ENCODE data around the gene FIS1. TPM values are rescaled to one million over a fixed set of nuclear protein-coding genes. Genes with fewer than 3 reads are reported as not detected.
A peak's percentile ranks its signal among the peaks of the same experiment; 100 is the strongest.

The FIS1 gene
- total and polyA plus RNA-seq, 10 of the 15 experiments (the other 5 are each of a cell fraction or from before 2014, with no cell fraction given) = 83.4 to 149 (median 108) TPM

- Histone ChIP-seq H3K9ac (ENCODE audit: control insufficient read depth, insufficient read depth, low read length) (peak overlapping the region; percentile 50; the same call in 1 of the 2 replicates), H3K4me2 (ENCODE audit: control insufficient read depth, insufficient read depth) (peak overlapping the region; percentile 82), H3K27ac (ENCODE audit: control insufficient read depth, insufficient read depth) (peak overlapping the region; percentile 89), H3K27me3 (replicated peaks in 1 of 2; ENCODE audit: control insufficient read depth in 2 of 2, insufficient read depth in 2 of 2, low read length in 1 of 2) (no peaks in the 10 kb centered on the region; a peak in 1 of 4 replicates), H4K20me1 (ENCODE audit: control insufficient read depth, insufficient read depth) (no peaks in the 10 kb centered on the region), H3K36me3 (ENCODE audit: control insufficient read depth in 2 of 2, insufficient read depth in 2 of 2, low read length in 1 of 2) (peaks cover 0 to 3% of the 10 kb centered on the region in 2 experiments; a peak in 3 of 4 replicates), H3K4me3 (peak overlapping the region; percentile 78), H3K79me2 (ENCODE audit: control insufficient read depth, insufficient read depth, low read length) (peaks cover 35% of the 10 kb centered on the region), H3K4me1 (ENCODE audit: control insufficient read depth, insufficient read depth, low read length) (peaks cover 7% of the 10 kb centered on the region), H3K9me3 (replicated peaks; ENCODE audit: control insufficient read depth, insufficient read depth, low read length) (no peaks in the 10 kb centered on the region), H2AFZ (ENCODE audit: control insufficient read depth, low read depth, low read length) (no peak overlapping the region)
- CTCF ChIA-PET = interaction anchor here (0.7 to 4.4 kb wide), 2 partner anchors 33 to 398 kb away, joined by 3 to 16 read pairs; partner anchors contain the start of genes PLOD3 and ZNHIT1
- WGBS (ENCODE audit: insufficient coverage, insufficient replicate concordance, low lambda C conversion rate, missing lambda C conversion rate) = 0% methylated on average over 3 of the region's 3 CpGs
- in situ Hi-C loops (cut with MboI) (no loop called here), intact Hi-C loops (cut with micrococcal nuclease; ENCODE audit: unreplicated experiment) (no loop called here)
- peak; percentile 53 for DNase-seq (ENCODE audit: low read depth, low spot score)
- ATAC-seq = peak; percentile 56
- no TSS peak for BruUV-seq (replicated peaks)
- RAD21 ChIA-PET (ENCODE audit: unreplicated experiment) = interaction anchor here (0.8 kb wide), 1 partner anchor 33 kb away, joined by 3 read pairs; no protein-coding TSS in a partner anchor
- FAIRE-seq = peak; percentile 38
- POLR2A ChIA-PET = interaction anchor here (0.6 kb wide), 1 partner anchor 708 kb away, joined by 5 read pairs; no protein-coding TSS in a partner anchor
- SMC1A ChIA-PET (ENCODE audit: uncharacterized antibody, unreplicated experiment) = no interaction called here
- TF ChIP-seq PAX5 (IDR thresholded peaks at IDR 0.05; ENCODE audit: borderline replicate concordance, low read depth, low read length) = 0 out of 2 replicates have a peak, but pooled peaks have one; percentile 42
- TF ChIP-seq JUNB (IDR thresholded peaks at IDR 0.05) = peak; percentile 78
- TF ChIP-seq TCF12 (IDR thresholded peaks at IDR 0.05; ENCODE audit: low read depth, low read length) = peak; percentile 48; the same call in 1 of the 2 replicates
- TF ChIP-seq RCOR1 (conservative IDR thresholded peaks at IDR 0.05; ENCODE audit: low read depth, low read length) = no peak
- TF ChIP-seq POU2F2 (IDR thresholded peaks at IDR 0.05; ENCODE audit: borderline replicate concordance, low read depth, low read length) = no peak
- TF ChIP-seq, protein P1, sequence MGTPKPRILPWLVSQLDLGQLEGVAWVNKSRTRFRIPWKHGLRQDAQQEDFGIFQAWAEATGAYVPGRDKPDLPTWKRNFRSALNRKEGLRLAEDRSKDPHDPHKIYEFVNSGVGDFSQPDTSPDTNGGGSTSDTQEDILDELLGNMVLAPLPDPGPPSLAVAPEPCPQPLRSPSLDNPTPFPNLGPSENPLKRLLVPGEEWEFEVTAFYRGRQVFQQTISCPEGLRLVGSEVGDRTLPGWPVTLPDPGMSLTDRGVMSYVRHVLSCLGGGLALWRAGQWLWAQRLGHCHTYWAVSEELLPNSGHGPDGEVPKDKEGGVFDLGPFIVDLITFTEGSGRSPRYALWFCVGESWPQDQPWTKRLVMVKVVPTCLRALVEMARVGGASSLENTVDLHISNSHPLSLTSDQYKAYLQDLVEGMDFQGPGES (IDR thresholded peaks at IDR 0.05) = no peak
- peak in 1 of 2 experiments; percentile 32; a peak in 1 of 4 replicates for TF ChIP-seq ETV6 (conservative IDR thresholded peaks at IDR 0.05 in 1 of 2, IDR thresholded peaks at IDR 0.05 in 1 of 2; ENCODE audit: borderline replicate concordance in 1 of 2, low read depth in 1 of 2)
- no peak for TF ChIP-seq SIX5 (IDR thresholded peaks at IDR 0.05; ENCODE audit: low read depth, low read length, severe bottlenecking)
- TF ChIP-seq TCF3 (IDR thresholded peaks at IDR 0.05; ENCODE audit: borderline replicate concordance, insufficient read depth, low read depth, low read length) = peak; percentile 37; the same call in 1 of the 2 replicates
- TF ChIP-seq SPI1 (IDR thresholded peaks at IDR 0.05; ENCODE audit: borderline replicate concordance, insufficient read depth, low read depth, low read length) = peak; percentile 55
- TF ChIP-seq ZBTB4 (CRISPR knock-in tag; IDR thresholded peaks at IDR 0.05) = no peak
- no peak for TF ChIP-seq STAT3 (IDR thresholded peaks at IDR 0.05; ENCODE audit: low read depth, low read length)
- TF ChIP-seq MLLT1 (IDR thresholded peaks at IDR 0.05) = no peak
- TF ChIP-seq NRF1 (conservative IDR thresholded peaks at IDR 0.05; ENCODE audit: low read depth, low read length) = no peak
- TF ChIP-seq IKZF1 (conservative IDR thresholded peaks at IDR 0.05) = no peak
- TF ChIP-seq ZNF384 (IDR thresholded peaks at IDR 0.05; ENCODE audit: borderline replicate concordance, low read depth, low read length) = no peak
- peak; percentile 57; the same call in 1 of the 2 replicates for TF ChIP-seq IRF4 (IDR thresholded peaks at IDR 0.05; ENCODE audit: low read depth, low read length)
Observed at GRCh38 chr7:101250324-101250723, 5.4 kb upstream of the FIS1 start.
